ENCODE results near the gene MTIF2.
"Not testable (repeated sequence)": the region's sequence is repeated elsewhere in the genome, so short reads cannot be mapped to it uniquely, and the experiment has no call there.

Gene MTIF2

GRCh38 chr2:55225481-55226020, 43.5 kb downstream of the MTIF2 start:
- no peaks in the 10 kb centered on the region for H3K9me3 ChIP-seq (replicated peaks in 1 of 11)
- H3K4me3 ChIP-seq = no peak overlapping the region
- H3K36me3 ChIP-seq = peaks cover 0 to 6% (median 0%) of the 10 kb centered on the region in 11 experiments; a peak in 2 of 22 replicates
- H3K4me1 ChIP-seq = peaks cover 19 to 38% (median 26%) of the 10 kb centered on the region in 10 experiments
- H3K4me2 ChIP-seq = no peak overlapping the region
- no peak for TF ChIP-seq Cebpa-rat (IDR thresholded peaks at IDR 0.05)
- no peak overlapping the region for H3K27ac ChIP-seq
- no peaks in the 10 kb centered on the region for H4K20me1 ChIP-seq
- no peaks in the 10 kb centered on the region for H3K27me3 ChIP-seq
- no peak overlapping the region for H3K9ac ChIP-seq

- Histone ChIP-seq H3K4me2 (no peak overlapping the region; a peak in 1 of 22 replicates), H3K27ac (no peak overlapping the region), H3K4me1 (peaks cover 19 to 35% (median 25%) of the 10 kb centered on the region in 10 experiments), H3K9ac (no peak overlapping the region), H3K4me3 (no peak overlapping the region), H3K36me3 (peaks cover 0 to 8% (median 0%) of the 10 kb centered on the region in 11 experiments; a peak in 3 of 22 replicates), H4K20me1 (no peaks in the 10 kb centered on the region), H3K27me3 (no peaks in the 10 kb centered on the region), H3K9me3 (replicated peaks in 1 of 11) (no peaks in the 10 kb centered on the region)
- no peak for TF ChIP-seq Cebpa-rat (IDR thresholded peaks at IDR 0.05)
Measured at GRCh38 chr2:55224761-55225261, 44.2 kb downstream of the MTIF2 start.

- H3K36me3 ChIP-seq = peaks cover 0 to 10% (median 0%) of the 10 kb centered on the region in 11 experiments; a peak in 3 of 22 replicates
- peak overlapping the region; percentile 87 to 96 (median 88); a peak in 18 of 22 replicates for H3K27ac ChIP-seq
- peak overlapping the region; percentile 86 to 96 (median 92); a peak in 19 of 22 replicates for H3K9ac ChIP-seq
- no peaks in the 10 kb centered on the region for H4K20me1 ChIP-seq
- TF ChIP-seq Cebpa-rat (IDR thresholded peaks at IDR 0.05) = no peak
- H3K9me3 ChIP-seq (replicated peaks in 1 of 11) = no peaks in the 10 kb centered on the region
- peak overlapping the region in 9 of 10 experiments; percentile 66 to 78 (median 71); a peak in 15 of 20 replicates for H3K4me3 ChIP-seq
- peak overlapping the region; percentile 63 to 90 (median 82); a peak in 17 of 22 replicates for H3K4me2 ChIP-seq
- peaks cover 19 to 35% (median 25%) of the 10 kb centered on the region in 10 experiments for H3K4me1 ChIP-seq
- no peaks in the 10 kb centered on the region for H3K27me3 ChIP-seq
Measured at GRCh38 chr2:55223958-55224760, 44.9 kb downstream of the MTIF2 start.

GRCh38 chr2:55213822-55214221, 55.2 kb downstream of the MTIF2 start:
- Histone ChIP-seq H3K4me1 (no peaks in the 10 kb centered on the region), H3K9me3 (replicated peaks in 1 of 11) (no peaks in the 10 kb centered on the region), H3K36me3 (peaks cover 0 to 10% (median 0%) of the 10 kb centered on the region in 11 experiments; a peak in 4 of 22 replicates), H3K9ac (no peak overlapping the region), H4K20me1 (no peaks in the 10 kb centered on the region), H3K4me3 (no peak overlapping the region), H3K4me2 (no peak overlapping the region), H3K27ac (no peak overlapping the region), H3K27me3 (no peaks in the 10 kb centered on the region)
- no peak for TF ChIP-seq Cebpa-rat (IDR thresholded peaks at IDR 0.05)

- TF ChIP-seq Cebpa-rat (IDR thresholded peaks at IDR 0.05) = no peak
- Histone ChIP-seq H3K36me3 (peaks cover 19 to 57% (median 27%) of the 10 kb centered on the region in 11 experiments; a peak in 19 of 22 replicates), H4K20me1 (no peaks in the 10 kb centered on the region), H3K27me3 (no peaks in the 10 kb centered on the region), H3K9ac (no peak overlapping the region), H3K9me3 (replicated peaks in 1 of 11) (peaks cover 37 to 50% (median 47%) of the 10 kb centered on the region in 11 experiments), H3K4me3 (no peak overlapping the region), H3K4me1 (no peaks in the 10 kb centered on the region), H3K27ac (no peak overlapping the region), H3K4me2 (no peak overlapping the region)
Measured at GRCh38 chr2:55204950-55205349, 64.1 kb downstream of the MTIF2 start.

- Histone ChIP-seq H3K27me3 (no peaks in the 10 kb centered on the region), H3K27ac (no peak overlapping the region), H3K36me3 (peaks cover 23 to 61% (median 31%) of the 10 kb centered on the region in 11 experiments; a peak in 19 of 22 replicates), H3K9ac (no peak overlapping the region), H4K20me1 (no peaks in the 10 kb centered on the region), H3K4me3 (no peak overlapping the region), H3K4me2 (no peak overlapping the region), H3K4me1 (no peaks in the 10 kb centered on the region), H3K9me3 (replicated peaks in 1 of 11) (peaks cover 40 to 54% (median 51%) of the 10 kb centered on the region in 11 experiments)
- TF ChIP-seq Cebpa-rat (IDR thresholded peaks at IDR 0.05) = no peak
Measured at GRCh38 chr2:55204536-55204935, 64.5 kb downstream of the MTIF2 start.

GRCh38 chr2:55200416-55200815, 68.6 kb downstream of the MTIF2 start:
- no peak for TF ChIP-seq Cebpa-rat (IDR thresholded peaks at IDR 0.05)
- H3K9ac ChIP-seq = no peak overlapping the region
- no peak overlapping the region for H3K4me3 ChIP-seq
- H3K27ac ChIP-seq = no peak overlapping the region
- H4K20me1 ChIP-seq = no peaks in the 10 kb centered on the region
- no peak overlapping the region for H3K4me2 ChIP-seq
- peaks cover 41 to 98% (median 60%) of the 10 kb centered on the region in 11 experiments; a peak in 20 of 22 replicates for H3K36me3 ChIP-seq
- H3K9me3 ChIP-seq (replicated peaks in 1 of 11) = peaks cover 40 to 67% (median 59%) of the 10 kb centered on the region in 11 experiments
- no peaks in the 10 kb centered on the region for H3K4me1 ChIP-seq
- no peaks in the 10 kb centered on the region for H3K27me3 ChIP-seq

- no peaks in the 10 kb centered on the region for H4K20me1 ChIP-seq
- no peak overlapping the region for H3K4me3 ChIP-seq
- no peaks in the 10 kb centered on the region for H3K4me1 ChIP-seq
- peaks cover 22 to 48% (median 36%) of the 10 kb centered on the region in 11 experiments for H3K9me3 ChIP-seq (replicated peaks in 1 of 11)
- no peaks in the 10 kb centered on the region for H3K27me3 ChIP-seq
- no peak overlapping the region for H3K4me2 ChIP-seq
- no peak overlapping the region for H3K27ac ChIP-seq
- no peak overlapping the region for H3K9ac ChIP-seq
- H3K36me3 ChIP-seq = peaks cover 19 to 84% (median 43%) of the 10 kb centered on the region in 11 experiments; a peak in 17 of 22 replicates
- no peak for TF ChIP-seq Cebpa-rat (IDR thresholded peaks at IDR 0.05)
Measured at GRCh38 chr2:55196526-55196925, 72.5 kb downstream of the MTIF2 start.

GRCh38 chr2:55191888-55192287, 77.1 kb downstream of the MTIF2 start:
- H3K27ac ChIP-seq, H3K9ac ChIP-seq, H3K4me3 ChIP-seq, H3K4me1 ChIP-seq, H4K20me1 ChIP-seq, H3K27me3 ChIP-seq, H3K4me2 ChIP-seq: not testable (repeated sequence)
- H3K36me3 ChIP-seq = peaks cover 4 to 55% (median 24%) of the 10 kb centered on the region in 11 experiments; a peak in 16 of 22 replicates
- H3K9me3 ChIP-seq (replicated peaks in 1 of 11) = peaks cover 9 to 28% (median 19%) of the 10 kb centered on the region in 11 experiments; a peak in 17 of 22 replicates

- H3K9me3 ChIP-seq (replicated peaks in 1 of 11) = peaks cover 2 to 14% (median 9%) of the 10 kb centered on the region in 11 experiments; a peak in 12 of 22 replicates
Measured at GRCh38 chr2:55186837-55187236, 82.2 kb downstream of the MTIF2 start.

More at GRCh38 chr2:55186837-55187236, 82.2 kb downstream of the MTIF2 start:
- H4K20me1 ChIP-seq, H3K4me3 ChIP-seq, H3K4me2 ChIP-seq, H3K9ac ChIP-seq, H3K27ac ChIP-seq, H3K27me3 ChIP-seq, H3K4me1 ChIP-seq: not testable (repeated sequence)
- H3K36me3 ChIP-seq = peaks cover 0 to 35% (median 5%) of the 10 kb centered on the region in 11 experiments; a peak in 11 of 22 replicates

All from BLaER1 treated with 17β-estradiol and CSF1 and Interleukin-3, amounts not matched to agents 10 nM and 100 nM (cell line).